DOHH2 (cell line): ENCODE results near the gene FBRSL1.

Experiments
- H3F3A ChIP-seq: fragments of 200-600 bp; sonication (generic), shearing (Covaris generic); 2 replicates; pipeline ENCODE4 v1.6.0; 2016; ENCODE audit warnings: antibody characterized with exemption, mild to moderate bottlenecking; ENCODE audit not compliant: control insufficient read depth, insufficient read depth
- H3K27ac ChIP-seq: fragments of 200-600 bp; sonication (generic); 2 replicates; pipeline ENCODE4 v1.5.1; 2014; ENCODE audit warnings: low read depth, mild to moderate bottlenecking, low read length, moderate library complexity
- H3K27me3 ChIP-seq: fragments of 200-600 bp; sonication (generic); 2 replicates; pipeline ENCODE4 v1.6.1; 2014; ENCODE audit warnings: mild to moderate bottlenecking, low read length, mixed read lengths; ENCODE audit not compliant: control insufficient read depth
- H3K36me3 ChIP-seq: fragments of 200-600 bp; sonication (generic); 2 replicates; pipeline ENCODE4 v1.6.1; 2014; ENCODE audit warnings: mild to moderate bottlenecking, low read length, moderate library complexity, mixed read lengths; ENCODE audit not compliant: control insufficient read depth
- H3K4me1 ChIP-seq: fragments of 200-600 bp; sonication (generic); 2 replicates; pipeline ENCODE4 v1.6.1; 2014; ENCODE audit warnings: mild to moderate bottlenecking, low read length, mixed read lengths; ENCODE audit not compliant: control insufficient read depth
- H3K4me2 ChIP-seq: fragments of 200-600 bp; sonication (generic); 2 replicates; pipeline ENCODE4 v1.6.0; 2014; ENCODE audit warnings: mild to moderate bottlenecking, low read length, moderate library complexity
- H3K4me3 ChIP-seq: fragments of 200-600 bp; sonication (generic); 2 replicates; pipeline ENCODE4 v1.5.1; 2014; ENCODE audit warnings: mild to moderate bottlenecking, low read length, mixed read lengths
- H3K79me2 ChIP-seq: fragments of 200-600 bp; sonication (generic); 2 replicates; pipeline ENCODE4 v1.6.1; 2014; ENCODE audit warnings: mild to moderate bottlenecking, low read length, mixed read lengths; ENCODE audit not compliant: control insufficient read depth
- H3K9me2 ChIP-seq: fragments of 200-600 bp; sonication (generic); replicated peaks from 2 replicates; pipeline ENCODE4 v1.6.1; 2014; ENCODE audit warnings: mild to moderate bottlenecking, low read length, mixed read lengths; ENCODE audit not compliant: control insufficient read depth
- H3K9me3 ChIP-seq: fragments of 200-600 bp; sonication (generic); 2 replicates; pipeline ENCODE4 v1.6.1; 2014; ENCODE audit warnings: antibody characterized with exemption, low read length, mixed read lengths; ENCODE audit not compliant: control insufficient read depth, insufficient read depth
- H4K20me1 ChIP-seq: fragments of 200-600 bp; sonication (generic); 2 replicates; pipeline ENCODE4 v1.6.0; 2014; ENCODE audit warnings: low read depth, mild to moderate bottlenecking, antibody characterized with exemption, low read length, moderate library complexity; ENCODE audit not compliant: control insufficient read depth, insufficient read depth
- CTCF ChIP-seq: fragments of 200-600 bp; sonication (generic); IDR thresholded peaks from one replicate; pipeline ENCODE4 v1.5.1; 2014; ENCODE audit warnings: antibody characterized with exemption, mild to moderate bottlenecking, low read depth, low read length; ENCODE audit not compliant: poor library complexity, severe bottlenecking
- EZH2phosphoT487 ChIP-seq: fragments of 200-600 bp; sonication (generic); IDR thresholded peaks from 2 replicates; pipeline ENCODE4 v1.6.1; 2017; ENCODE audit warnings: borderline replicate concordance, mild to moderate bottlenecking, antibody characterized with exemption, low read length, moderate library complexity, mixed read lengths

FBRSL1 gene

GRCh38 chr12:132508860-132509732, 19.1 kb downstream of the FBRSL1 start:
- no peaks in the 10 kb centered on the region for H3K27me3 ChIP-seq
- no peak overlapping the region for H3K4me3 ChIP-seq
- no peaks in the 10 kb centered on the region for H3K9me3 ChIP-seq
- no peak overlapping the region for H3K4me2 ChIP-seq
- H3F3A ChIP-seq, result no peaks in the 10 kb centered on the region
- H3K79me2 ChIP-seq, result peaks cover 34% of the 10 kb centered on the region
- H3K27ac ChIP-seq, result no peak overlapping the region
- no peaks in the 10 kb centered on the region for H3K9me2 ChIP-seq
- H3K4me1 ChIP-seq, result peaks cover 18% of the 10 kb centered on the region
- H3K36me3 ChIP-seq, result peaks cover 3% of the 10 kb centered on the region; the same call in 1 of the 2 replicates
- peaks cover 6% of the 10 kb centered on the region; the same call in 1 of the 2 replicates for H4K20me1 ChIP-seq
- TF ChIP-seq CTCF, result no peak

GRCh38 chr12:132510111-132510724, 20.3 kb downstream of the FBRSL1 start:
- peaks cover 18% of the 10 kb centered on the region for H3K4me1 ChIP-seq
- H3K9me3 ChIP-seq, result no peaks in the 10 kb centered on the region
- H3K27me3 ChIP-seq, result no peaks in the 10 kb centered on the region
- TF ChIP-seq CTCF (no peak), EZH2phosphoT487 (no peak)
- peaks cover 5% of the 10 kb centered on the region; the same call in 1 of the 2 replicates for H4K20me1 ChIP-seq
- no peak overlapping the region for H3K4me3 ChIP-seq
- no peak overlapping the region for H3K4me2 ChIP-seq
- H3K9me2 ChIP-seq, result no peaks in the 10 kb centered on the region
- no peak overlapping the region for H3K27ac ChIP-seq
- H3K36me3 ChIP-seq, result peaks cover 3% of the 10 kb centered on the region; the same call in 1 of the 2 replicates
- no peaks in the 10 kb centered on the region for H3F3A ChIP-seq
- peaks cover 25% of the 10 kb centered on the region for H3K79me2 ChIP-seq

GRCh38 chr12:132510746-132511477, 21.0 kb downstream of the FBRSL1 start:
- no peak overlapping the region for H3K4me2 ChIP-seq
- peaks cover 15% of the 10 kb centered on the region for H3K4me1 ChIP-seq
- H3K36me3 ChIP-seq, result peaks cover 3% of the 10 kb centered on the region; the same call in 1 of the 2 replicates
- H3K27ac ChIP-seq, result no peak overlapping the region
- no peaks in the 10 kb centered on the region for H3K27me3 ChIP-seq
- no peaks in the 10 kb centered on the region for H3K9me3 ChIP-seq
- peaks cover 18% of the 10 kb centered on the region for H3K79me2 ChIP-seq
- H4K20me1 ChIP-seq, result peaks cover 5% of the 10 kb centered on the region; the same call in 1 of the 2 replicates
- TF ChIP-seq EZH2phosphoT487 (no peak), CTCF (no peak)
- H3F3A ChIP-seq, result no peaks in the 10 kb centered on the region
- H3K9me2 ChIP-seq, result no peaks in the 10 kb centered on the region
- no peak overlapping the region for H3K4me3 ChIP-seq
